GM12875 (cell line): Measurements from ENCODE around the gene HESX1.

Experiments
- H3K4me3 ChIP-seq: one replicate; pipeline ENCODE4 v1.5.1; 2011; ENCODE audit warnings: low read depth, low read length, control low read depth
- TF ChIP-seq, protein P1 (sequence below): IDR thresholded peaks from 2 replicates; pipeline ENCODE4 v1.5.1; 2011; ENCODE audit warnings: low read depth, mild to moderate bottlenecking, control low read depth, inconsistent platforms, low read length, moderate library complexity, borderline replicate concordance; ENCODE audit not compliant: insufficient read depth

HESX1 gene

GRCh38 chr3:57155310-57155643, 44.5 kb downstream of the HESX1 start:
- TF ChIP-seq, protein P1, sequence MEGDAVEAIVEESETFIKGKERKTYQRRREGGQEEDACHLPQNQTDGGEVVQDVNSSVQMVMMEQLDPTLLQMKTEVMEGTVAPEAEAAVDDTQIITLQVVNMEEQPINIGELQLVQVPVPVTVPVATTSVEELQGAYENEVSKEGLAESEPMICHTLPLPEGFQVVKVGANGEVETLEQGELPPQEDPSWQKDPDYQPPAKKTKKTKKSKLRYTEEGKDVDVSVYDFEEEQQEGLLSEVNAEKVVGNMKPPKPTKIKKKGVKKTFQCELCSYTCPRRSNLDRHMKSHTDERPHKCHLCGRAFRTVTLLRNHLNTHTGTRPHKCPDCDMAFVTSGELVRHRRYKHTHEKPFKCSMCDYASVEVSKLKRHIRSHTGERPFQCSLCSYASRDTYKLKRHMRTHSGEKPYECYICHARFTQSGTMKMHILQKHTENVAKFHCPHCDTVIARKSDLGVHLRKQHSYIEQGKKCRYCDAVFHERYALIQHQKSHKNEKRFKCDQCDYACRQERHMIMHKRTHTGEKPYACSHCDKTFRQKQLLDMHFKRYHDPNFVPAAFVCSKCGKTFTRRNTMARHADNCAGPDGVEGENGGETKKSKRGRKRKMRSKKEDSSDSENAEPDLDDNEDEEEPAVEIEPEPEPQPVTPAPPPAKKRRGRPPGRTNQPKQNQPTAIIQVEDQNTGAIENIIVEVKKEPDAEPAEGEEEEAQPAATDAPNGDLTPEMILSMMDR, result no peak
- H3K4me3 ChIP-seq, result no peak overlapping the region

DNA sequence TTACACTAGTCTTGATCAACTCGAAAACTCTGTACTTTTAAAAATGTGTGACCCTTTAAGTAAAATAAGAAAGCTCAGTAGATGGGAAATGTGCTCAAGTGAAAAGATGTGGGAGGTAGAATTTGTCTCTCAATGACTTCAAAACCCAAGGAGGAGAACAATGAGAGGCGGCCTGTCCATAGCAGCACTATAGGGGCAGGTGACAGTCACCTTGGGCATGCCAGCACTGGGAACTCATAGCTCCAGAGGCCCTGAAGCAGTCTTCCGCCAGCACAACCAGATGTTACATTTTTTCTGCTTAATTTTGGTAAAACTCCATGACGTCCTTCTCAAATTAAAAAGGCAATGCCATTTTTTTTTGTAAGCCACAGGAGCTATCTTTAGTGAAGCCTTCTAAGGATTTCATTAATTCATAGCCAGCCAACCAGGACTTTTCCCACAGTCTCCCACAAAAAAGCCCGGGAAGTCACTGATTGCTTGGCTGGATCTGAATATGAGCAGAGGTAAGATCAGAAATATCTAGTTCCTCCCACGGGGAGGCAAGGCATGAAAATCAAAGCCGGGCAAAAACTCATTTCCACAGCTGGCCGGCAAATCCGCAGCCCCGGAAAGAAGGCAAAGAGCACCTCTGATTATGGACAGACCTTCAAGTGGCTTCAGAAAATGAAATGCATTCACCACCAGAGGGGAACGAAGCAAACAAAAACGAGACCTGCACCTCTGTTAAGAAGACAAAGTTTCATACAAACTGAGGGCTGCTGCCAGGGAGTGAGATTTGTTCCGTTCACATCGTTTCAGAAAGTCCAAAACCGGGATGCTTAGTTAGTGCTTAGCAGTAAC, 45.1 kb downstream of the HESX1 start:
- TF ChIP-seq, protein P1, result no peak

GRCh38 chr3:57152151-57153143, 47.3 kb downstream of the HESX1 start:
- TF ChIP-seq, protein P1, result no peak
- no peak overlapping the region for H3K4me3 ChIP-seq

More for the DNA sequence above, 45.1 kb downstream of the HESX1 start:
- no peak overlapping the region for H3K4me3 ChIP-seq

GRCh38 chr3:57151749-57152148, 48.0 kb downstream of the HESX1 start:
- no peak overlapping the region for H3K4me3 ChIP-seq
- TF ChIP-seq, protein P1, result no peak

DNA sequence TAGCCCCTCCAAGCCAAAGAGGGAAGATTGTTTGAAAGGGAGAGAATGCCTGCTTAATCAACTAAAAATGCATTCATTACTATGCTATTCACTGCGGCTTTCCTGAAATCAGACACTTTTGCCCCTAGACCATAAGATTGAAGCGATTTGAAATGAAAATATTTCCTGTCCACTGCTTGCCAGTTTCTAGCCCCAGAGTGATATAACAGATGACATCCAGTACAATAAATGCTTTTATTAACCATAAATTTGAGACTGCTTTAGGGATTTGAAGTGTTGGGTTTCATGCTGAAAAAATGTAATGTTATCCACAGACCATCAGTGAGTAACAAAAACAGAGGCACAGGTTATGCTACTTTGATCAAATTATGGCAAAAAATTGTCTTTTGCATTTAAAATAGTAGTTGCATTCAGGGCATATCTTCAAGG, 48.7 kb downstream of the HESX1 start:
- TF ChIP-seq, protein P1, result no peak
- H3K4me3 ChIP-seq, result no peak overlapping the region

DNA sequence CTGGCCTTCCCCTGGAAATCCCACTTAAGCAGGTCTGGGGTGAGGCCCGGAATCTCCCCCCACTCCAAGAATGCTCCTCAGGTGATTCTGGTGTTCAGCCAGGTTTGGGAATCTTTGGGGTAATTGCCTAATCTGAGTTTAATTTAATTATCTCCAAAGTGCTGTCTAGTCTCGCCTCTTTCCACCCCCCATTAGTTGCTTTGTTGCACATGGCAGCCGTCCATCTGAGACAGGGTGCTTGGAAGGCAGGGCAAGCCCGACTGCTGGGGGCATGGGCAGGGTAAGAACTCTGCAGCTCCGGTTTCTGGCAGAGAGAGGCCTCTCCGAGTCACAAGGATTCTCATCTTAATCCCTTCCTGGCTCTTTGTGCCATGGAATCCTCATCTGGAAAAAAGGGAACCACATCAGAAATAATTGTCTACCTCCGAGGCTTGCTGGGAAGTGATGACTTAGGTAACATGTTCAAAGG, 49.6 kb downstream of the HESX1 start:
- TF ChIP-seq, protein P1, result no peak
- no peak overlapping the region for H3K4me3 ChIP-seq
